Neuronal stem cell (in vitro differentiated cells): Measurements from ENCODE around the gene MAPK8IP2.
"Not testable (repeated sequence)": the region's sequence is repeated elsewhere in the genome, so short reads cannot be mapped to it uniquely, and the experiment has no call there.

Experiments used
- DNase-seq: peaks from one replicate; pipeline ENCODE4 v3.0.0-alpha.2; 2013; ENCODE audit warnings: low spot score
- H2AFZ ChIP-seq: one replicate; pipeline ENCODE4 v1.6.1; 2013; ENCODE audit warnings: mild to moderate bottlenecking, low read length, inconsistent platforms
- H2AK5ac ChIP-seq: 2 replicates; pipeline ENCODE4 v1.6.1; 2013; ENCODE audit warnings: low read depth, mild to moderate bottlenecking, inconsistent platforms, low read length, moderate library complexity, mixed read lengths
- H2BK120ac ChIP-seq: 2 replicates; pipeline ENCODE4 v1.6.1; 2013; ENCODE audit warnings: low read depth, mild to moderate bottlenecking, inconsistent platforms, low read length, moderate library complexity, mixed read lengths
- H2BK12ac ChIP-seq: one replicate; pipeline ENCODE4 v1.6.1; 2013; ENCODE audit warnings: low read length, inconsistent platforms
- H2BK15ac ChIP-seq: 2 replicates; pipeline ENCODE4 v1.6.1; 2013; ENCODE audit warnings: mild to moderate bottlenecking, low read length, inconsistent platforms, mixed read lengths
- H2BK5ac ChIP-seq: one replicate; pipeline ENCODE4 v1.6.1; 2013; ENCODE audit warnings: inconsistent platforms, mild to moderate bottlenecking, low read length, moderate library complexity
- H3K14ac ChIP-seq: one replicate; pipeline ENCODE4 v1.6.1; 2013; ENCODE audit warnings: low read length, inconsistent platforms
- H3K18ac ChIP-seq: 2 replicates; pipeline ENCODE4 v1.6.1; 2013; ENCODE audit warnings: low read length, inconsistent platforms
- H3K23ac ChIP-seq: 2 replicates; pipeline ENCODE4 v1.6.1; 2013; ENCODE audit warnings: low read depth, mild to moderate bottlenecking, mixed read lengths, low read length, inconsistent platforms; ENCODE audit not compliant: poor library complexity
- H3K27ac ChIP-seq: replicated peaks from 3 replicates; pipeline ENCODE4 v1.5.1; 2013; ENCODE audit warnings: low read length, inconsistent platforms
- H3K27me3 ChIP-seq, 3 experiments: 2 replicates each; pipeline ENCODE4 v1.6.1; 2013; ENCODE audit warnings: low read length in 3 of 3, mild to moderate bottlenecking in 2 of 3, inconsistent platforms in 1 of 3, low read depth in 1 of 3, mixed read lengths in 1 of 3, moderate library complexity in 1 of 3; ENCODE audit not compliant: control insufficient read depth in 3 of 3, insufficient read depth in 3 of 3
- H3K36me3 ChIP-seq, 2 donors: replicated peaks in 1 of 2; 2 replicates each; pipeline ENCODE4 v1.6.1; 2013; ENCODE audit warnings: low read length in 2 of 2; ENCODE audit not compliant: control insufficient read depth in 2 of 2, insufficient read depth in 2 of 2
- H3K4ac ChIP-seq: 2 replicates; pipeline ENCODE4 v1.6.1; 2013; ENCODE audit warnings: inconsistent platforms, mild to moderate bottlenecking, low read length, moderate library complexity
- H3K4me1 ChIP-seq, 2 donors: 1 replicate in 1 of 2; 2 replicates in 1 of 2; pipeline ENCODE4 v1.6.1; 2013; ENCODE audit warnings: low read length in 2 of 2, low read depth in 1 of 2; ENCODE audit not compliant: control insufficient read depth in 2 of 2, insufficient read depth in 1 of 2
- H3K4me2 ChIP-seq: one replicate; pipeline ENCODE4 v1.6.1; 2013; ENCODE audit warnings: mild to moderate bottlenecking, low read length, inconsistent platforms; ENCODE audit not compliant: insufficient read depth, poor library complexity, severe bottlenecking
- H3K4me3 ChIP-seq, 2 donors: 2 replicates each; pipeline ENCODE4 v1.5.1; 2013; ENCODE audit warnings: low read length in 2 of 2, mild to moderate bottlenecking in 2 of 2, inconsistent platforms in 1 of 2, moderate library complexity in 1 of 2
- H3K79me1 ChIP-seq: one replicate; pipeline ENCODE4 v1.6.1; 2013; ENCODE audit warnings: low read depth, mild to moderate bottlenecking, inconsistent platforms, low read length, moderate library complexity
- H3K9ac ChIP-seq: one replicate; pipeline ENCODE4 v1.6.1; 2013; ENCODE audit warnings: mild to moderate bottlenecking, low read depth, low read length, inconsistent platforms; ENCODE audit not compliant: poor library complexity
- H3K9me3 ChIP-seq, 2 donors: replicated peaks in 1 of 2; 2 replicates each; pipeline versions ENCODE3 to v1.6.1; 2013; ENCODE audit warnings: low read length in 2 of 2, mild to moderate bottlenecking in 2 of 2, inconsistent platforms in 1 of 2, low read depth in 1 of 2, mixed read lengths in 1 of 2, moderate library complexity in 1 of 2; ENCODE audit not compliant: control insufficient read depth in 2 of 2, insufficient read depth in 1 of 2
- H4K8ac ChIP-seq: one replicate; pipeline ENCODE4 v1.6.1; 2013; ENCODE audit warnings: low read depth, mild to moderate bottlenecking, inconsistent platforms, low read length, moderate library complexity
- H4K91ac ChIP-seq: one replicate; pipeline ENCODE4 v1.6.1; 2013; ENCODE audit warnings: low read length, low read depth, mild to moderate bottlenecking, inconsistent platforms; ENCODE audit not compliant: poor library complexity
- WGBS, 2 donors: extraction: QIAGEN DNeasy Blood & Tissue Kit; methylation state at CpG; one replicate each; pipeline ENCODE4 v1.1.7; 2013; ENCODE audit warnings: missing lambda C conversion rate in 2 of 2, mixed read lengths in 1 of 2; ENCODE audit not compliant: insufficient read length in 2 of 2, insufficient replicate concordance in 1 of 2; ENCODE audit errors: extremely low coverage in 2 of 2; 5-methylcytosine and 5-hydroxymethylcytosine counted together

The MAPK8IP2 gene

DNA sequence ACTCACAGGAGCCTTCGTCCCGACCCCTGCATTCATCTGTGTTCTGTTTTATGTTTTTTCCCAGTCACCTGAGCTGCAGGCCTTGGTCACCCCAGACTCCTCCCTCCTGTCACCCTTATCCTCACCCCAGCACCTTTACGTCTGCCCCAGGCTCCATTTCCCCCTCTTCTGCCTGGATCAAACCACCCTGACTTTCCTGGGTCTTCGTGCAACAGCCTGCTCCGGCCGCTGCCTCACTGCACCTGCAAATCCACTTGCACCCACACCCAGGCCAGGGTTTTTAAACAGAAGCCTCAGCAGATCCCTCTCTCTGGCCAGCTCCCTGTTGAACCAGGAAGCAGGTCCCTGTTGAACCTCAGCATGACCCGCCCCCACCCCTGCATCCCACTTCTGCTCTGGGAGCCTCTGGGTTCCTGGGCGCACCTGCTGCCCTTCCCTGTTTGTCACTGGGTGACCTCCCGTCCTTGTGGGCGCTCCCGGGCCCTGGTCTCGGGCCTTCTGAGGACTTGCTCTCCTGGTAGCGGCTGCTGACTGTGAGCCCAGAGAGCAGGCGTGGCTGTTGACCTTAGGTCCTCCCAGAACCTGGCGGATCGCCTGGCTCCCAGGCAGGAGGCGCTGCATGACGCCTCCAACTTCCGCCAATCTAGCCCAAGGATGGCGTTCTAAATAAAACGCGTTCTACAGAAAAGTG is 12.8 kb downstream of the MAPK8IP2 start:
- peak overlapping the region; percentile 79 for H2AK5ac ChIP-seq
- no CpG with 5 or more reads among the region's 22 CpGs for WGBS, 2 donors
- H3K27ac ChIP-seq: no peak overlapping the region
- H3K79me1 ChIP-seq: no peaks in the 10 kb centered on the region
- H3K4me1 ChIP-seq: peaks cover 0 to 3% of the 10 kb centered on the region in 2 donors
- no peak for DNase-seq
- no peak overlapping the region for H3K4me2 ChIP-seq
- no peak overlapping the region for H2BK12ac ChIP-seq
- H4K91ac ChIP-seq: no peak overlapping the region
- peaks cover 0 to 2% (median 0%) of the 10 kb centered on the region in 3 experiments for H3K27me3 ChIP-seq
- no peak overlapping the region for H2AFZ ChIP-seq
- no peak overlapping the region for H4K8ac ChIP-seq
- H3K18ac ChIP-seq: no peak overlapping the region
- no peak overlapping the region for H2BK5ac ChIP-seq
- H3K14ac ChIP-seq: no peak overlapping the region
- H3K4me3 ChIP-seq: no peak overlapping the region
- H3K9ac ChIP-seq: no peak overlapping the region
- H3K23ac ChIP-seq: peak overlapping the region; percentile 81
- peak overlapping the region; percentile 41 for H2BK120ac ChIP-seq
- peaks cover 0 to 4% of the 10 kb centered on the region in 2 donors for H3K36me3 ChIP-seq
- no peaks in the 10 kb centered on the region for H3K9me3 ChIP-seq
- H2BK15ac ChIP-seq: peak overlapping the region; percentile 30
- H3K4ac ChIP-seq: no peak overlapping the region

DNA sequence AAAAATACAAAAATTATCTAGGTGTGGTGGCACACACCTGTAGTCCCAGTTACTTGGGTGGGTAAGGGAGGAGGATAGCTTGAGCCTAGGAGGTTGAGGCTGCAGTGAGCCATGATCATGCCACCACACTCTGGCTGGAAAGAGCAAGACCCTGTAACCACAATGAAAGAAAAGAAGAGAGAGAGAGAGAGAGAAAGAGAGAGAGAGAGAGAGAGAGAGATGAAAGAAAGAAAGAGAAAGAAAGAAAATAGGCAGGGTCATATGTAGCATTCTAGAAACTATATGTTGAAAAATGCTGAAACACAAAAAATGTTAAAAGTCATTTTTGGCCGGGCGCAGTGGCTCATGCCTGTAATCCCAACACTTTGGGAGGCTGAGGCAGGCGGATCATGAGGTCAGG is 13.7 kb downstream of the MAPK8IP2 start:
- not testable (repeated sequence) for H2BK15ac ChIP-seq, H3K36me3 ChIP-seq, H3K27me3 ChIP-seq, H3K4me3 ChIP-seq, H3K23ac ChIP-seq, DNase-seq, H3K4me1 ChIP-seq, H3K27ac ChIP-seq, H2BK12ac ChIP-seq, H2BK120ac ChIP-seq, H2BK5ac ChIP-seq, H3K14ac ChIP-seq, H3K4me2 ChIP-seq, H3K4ac ChIP-seq, H2AK5ac ChIP-seq, H3K18ac ChIP-seq, H2AFZ ChIP-seq, H4K8ac ChIP-seq, H3K79me1 ChIP-seq, H4K91ac ChIP-seq, H3K9ac ChIP-seq, H3K9me3 ChIP-seq
- no CpG with 5 or more reads among the region's 3 CpGs for WGBS, 2 donors

DNA sequence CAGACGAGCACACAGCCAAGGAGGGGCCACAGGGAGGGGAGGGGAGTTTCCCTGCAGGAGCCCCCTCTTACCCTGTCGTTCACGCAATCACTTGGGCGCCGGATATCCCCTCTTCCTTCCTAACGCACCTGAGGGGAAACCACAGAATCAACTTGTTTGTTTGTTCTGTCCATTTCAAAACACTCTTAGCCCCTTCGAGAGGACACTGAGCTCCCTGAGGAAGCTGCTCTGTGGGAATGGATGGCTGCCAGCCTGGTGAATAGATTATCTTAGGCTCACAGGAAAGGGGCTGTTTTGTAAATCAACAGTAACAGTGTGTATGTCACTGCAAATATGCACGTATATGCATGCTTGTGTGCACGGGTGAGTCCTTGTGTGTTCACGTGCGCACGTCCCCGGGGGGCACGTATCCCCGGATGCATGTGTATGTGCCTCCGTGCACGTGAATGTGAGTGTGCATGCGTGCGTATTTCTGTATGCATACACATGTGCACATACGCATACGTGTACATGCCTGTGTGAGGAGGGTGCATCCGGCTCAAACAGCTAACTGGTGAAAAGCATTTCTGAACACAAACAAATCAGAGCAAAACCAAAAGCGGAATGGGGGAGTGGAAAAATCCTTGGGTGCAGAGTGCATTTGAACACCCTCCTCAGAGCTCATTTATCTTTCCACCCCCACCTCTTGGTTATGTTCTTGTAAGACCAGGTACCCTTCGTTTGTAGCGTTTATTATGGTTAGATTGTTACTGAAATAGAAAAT is 20.2 kb downstream of the MAPK8IP2 start:
- DNase-seq: no peak
- no peak overlapping the region for H3K9ac ChIP-seq
- no peak overlapping the region for H2BK15ac ChIP-seq
- H3K36me3 ChIP-seq: no peaks in the 10 kb centered on the region
- WGBS, 2 donors: no CpG with 5 or more reads among the region's 25 CpGs
- H3K4me3 ChIP-seq: no peak overlapping the region
- peak overlapping the region; percentile 15 for H3K4me2 ChIP-seq
- H3K9me3 ChIP-seq: no peaks in the 10 kb centered on the region
- H3K27me3 ChIP-seq: peaks cover 0 to 2% (median 0%) of the 10 kb centered on the region in 3 experiments
- no peak overlapping the region for H2AK5ac ChIP-seq
- H2BK12ac ChIP-seq: peak overlapping the region; percentile 2
- no peaks in the 10 kb centered on the region for H3K79me1 ChIP-seq
- H3K4me1 ChIP-seq: peaks cover 21 to 22% of the 10 kb centered on the region in 2 donors
- H3K23ac ChIP-seq: no peak overlapping the region
- H3K4ac ChIP-seq: no peak overlapping the region
- no peak overlapping the region for H3K18ac ChIP-seq
- H2AFZ ChIP-seq: peak overlapping the region; percentile 67
- no peak overlapping the region for H2BK120ac ChIP-seq
- H4K8ac ChIP-seq: no peak overlapping the region
- H3K27ac ChIP-seq: no peak overlapping the region
- H3K14ac ChIP-seq: no peak overlapping the region
- no peak overlapping the region for H2BK5ac ChIP-seq
- no peak overlapping the region for H4K91ac ChIP-seq

DNA sequence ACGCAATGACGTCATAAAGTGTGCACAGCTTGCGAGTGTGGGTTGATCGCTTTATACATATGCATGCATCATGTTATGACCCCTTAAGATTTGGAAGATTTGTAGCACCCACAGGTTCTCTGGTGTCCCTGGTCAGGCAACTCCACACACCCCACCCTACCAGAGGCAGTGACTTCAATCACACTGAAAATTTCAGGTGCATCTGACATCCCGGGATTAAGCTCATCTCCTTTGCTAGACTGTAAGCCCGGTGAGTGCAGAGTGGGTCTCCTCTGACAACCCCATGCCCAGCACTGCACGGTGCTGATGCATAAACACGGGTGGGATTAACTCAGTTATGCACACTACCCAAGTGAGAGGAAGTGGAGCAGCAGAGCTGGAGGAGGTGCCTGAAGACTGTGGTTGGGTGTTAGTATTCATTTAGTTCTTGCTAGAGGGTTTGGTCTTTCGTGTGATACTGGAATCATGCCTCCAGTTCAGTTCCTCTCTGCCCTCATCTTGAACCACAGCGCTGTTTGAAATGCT is 20.8 kb downstream of the MAPK8IP2 start:
- Histone ChIP-seq H3K18ac (peak overlapping the region; percentile 21), H2BK5ac (peak overlapping the region; percentile 29), H3K9me3 (no peaks in the 10 kb centered on the region), H2BK12ac (no peak overlapping the region), H3K4me3 (peak overlapping the region in 1 of 2 donors; percentile 3), H3K27ac (peak overlapping the region; percentile 67), H3K27me3 (peaks cover 0 to 2% (median 0%) of the 10 kb centered on the region in 3 experiments), H3K23ac (no peak overlapping the region), H3K9ac (no peak overlapping the region), H3K4ac (no peak overlapping the region), H3K36me3 (no peaks in the 10 kb centered on the region), H2BK120ac (no peak overlapping the region), H3K4me2 (peak overlapping the region; percentile 43), H2AK5ac (peak overlapping the region; percentile 35), H3K4me1 (peaks cover 21 to 22% of the 10 kb centered on the region in 2 donors), H3K14ac (peak overlapping the region; percentile 22), H4K91ac (no peak overlapping the region), H2BK15ac (peak overlapping the region; percentile 20), H2AFZ (peak overlapping the region; percentile 48), H4K8ac (no peak overlapping the region), H3K79me1 (no peaks in the 10 kb centered on the region)
- DNase-seq: no peak
- no CpG with 5 or more reads among the region's 10 CpGs for WGBS, 2 donors
